HEK293 (cell line): Measurements from ENCODE around the gene SLC6A9.
A peak's percentile ranks its signal among the peaks of the same experiment; 100 is the strongest.

Experiments
- FEZF1 ChIP-seq: fragments of 450-650 bp; formaldehyde crosslinking; IDR thresholded peaks from 2 replicates; pipeline ENCODE4 v1.5.1; 2016; ENCODE audit warnings: missing biosample characterization, missing genetic modification characterization
- HOXC10 ChIP-seq: sonication (generic); formaldehyde crosslinking; IDR thresholded peaks from 2 replicates; pipeline ENCODE4 v1.8.1; 2023; ENCODE audit warnings: mild to moderate bottlenecking, missing genetic modification reagents
- OVOL3 ChIP-seq: fragments of 450-650 bp; formaldehyde crosslinking; IDR thresholded peaks from 2 replicates; pipeline ENCODE4 v1.5.1; 2016; ENCODE audit warnings: missing biosample characterization, missing genetic modification characterization
- ZFHX2 ChIP-seq: fragments of 450-650 bp; formaldehyde crosslinking; conservative IDR thresholded peaks from 2 replicates; pipeline ENCODE4 v1.5.1; 2016; ENCODE audit warnings: missing biosample characterization, missing genetic modification characterization
- ZFP69B ChIP-seq: fragments of 450-650 bp; formaldehyde crosslinking; IDR thresholded peaks from 2 replicates; pipeline ENCODE4 v1.5.1; 2016; ENCODE audit warnings: missing biosample characterization, missing genetic modification characterization
- ZNF214 ChIP-seq: fragments of 450-650 bp; formaldehyde crosslinking; IDR thresholded peaks from 2 replicates; pipeline ENCODE4 v1.5.1; 2017; ENCODE audit warnings: missing biosample characterization, mild to moderate bottlenecking, missing genetic modification characterization, borderline replicate concordance
- ZNF223 ChIP-seq: fragments of 450-650 bp; formaldehyde crosslinking; IDR thresholded peaks from 2 replicates; pipeline ENCODE4 v1.5.1; 2016; ENCODE audit warnings: missing biosample characterization, missing genetic modification characterization
- ZNF23 ChIP-seq: fragments of 450-650 bp; formaldehyde crosslinking; IDR thresholded peaks from 2 replicates; pipeline ENCODE4 v1.5.1; 2016; ENCODE audit warnings: missing biosample characterization, missing genetic modification characterization, borderline replicate concordance
- ZNF266 ChIP-seq: fragments of 450-650 bp; formaldehyde crosslinking; IDR thresholded peaks from 2 replicates; pipeline ENCODE4 v1.5.1; 2016; ENCODE audit warnings: missing biosample characterization, missing genetic modification characterization, low read depth
- ZNF302 ChIP-seq: fragments of 450-650 bp; formaldehyde crosslinking; IDR thresholded peaks from 2 replicates; pipeline ENCODE4 v1.5.1; 2016; ENCODE audit warnings: missing biosample characterization, missing genetic modification characterization, low read depth
- ZNF311 ChIP-seq: fragments of 450-650 bp; formaldehyde crosslinking; IDR thresholded peaks from 2 replicates; pipeline ENCODE4 v1.5.1; 2017; ENCODE audit warnings: missing biosample characterization, missing genetic modification characterization, borderline replicate concordance
- ZNF416 ChIP-seq: fragments of 450-650 bp; formaldehyde crosslinking; IDR thresholded peaks from 2 replicates; pipeline ENCODE4 v1.5.1; 2016; ENCODE audit warnings: missing biosample characterization, missing genetic modification characterization
- ZNF423 ChIP-seq: fragments of 450-650 bp; formaldehyde crosslinking; IDR thresholded peaks from 2 replicates; pipeline ENCODE4 v1.5.1; 2016; ENCODE audit warnings: missing biosample characterization, missing genetic modification characterization
- ZNF433 ChIP-seq: fragments of 450-650 bp; formaldehyde crosslinking; IDR thresholded peaks from 2 replicates; pipeline ENCODE4 v1.5.1; 2016; ENCODE audit warnings: missing biosample characterization, missing genetic modification characterization, low read depth
- ZNF48 ChIP-seq: fragments of 450-650 bp; formaldehyde crosslinking; IDR thresholded peaks from 2 replicates; pipeline ENCODE4 v1.5.1; 2016; ENCODE audit warnings: missing biosample characterization, missing genetic modification characterization
- ZNF501 ChIP-seq: fragments of 450-650 bp; formaldehyde crosslinking; IDR thresholded peaks from 2 replicates; pipeline ENCODE4 v1.5.1; 2016; ENCODE audit warnings: missing biosample characterization, missing genetic modification characterization
- ZNF530 ChIP-seq: fragments of 450-650 bp; formaldehyde crosslinking; IDR thresholded peaks from 2 replicates; pipeline ENCODE4 v1.5.1; 2016; ENCODE audit warnings: low read depth, missing biosample characterization, missing genetic modification characterization
- ZNF596 ChIP-seq: fragments of 450-650 bp; IDR thresholded peaks from 2 replicates; pipeline ENCODE4 v1.5.0; 2018; ENCODE audit warnings: missing biosample characterization, mild to moderate bottlenecking, missing genetic modification characterization, moderate library complexity
- ZNF600 ChIP-seq: fragments of 450-650 bp; formaldehyde crosslinking; IDR thresholded peaks from 2 replicates; pipeline ENCODE4 v1.5.1; 2016; ENCODE audit warnings: missing biosample characterization, missing genetic modification characterization
- ZNF664 ChIP-seq: fragments of 450-650 bp; formaldehyde crosslinking; IDR thresholded peaks from 2 replicates; pipeline ENCODE4 v1.5.1; 2016; ENCODE audit warnings: missing biosample characterization, missing genetic modification characterization
- ZNF677 ChIP-seq: fragments of 450-650 bp; IDR thresholded peaks from 2 replicates; pipeline ENCODE4 v1.5.0; 2018; ENCODE audit warnings: missing biosample characterization, mild to moderate bottlenecking, missing genetic modification characterization, moderate library complexity
- ZNF701 ChIP-seq: fragments of 450-650 bp; formaldehyde crosslinking; IDR thresholded peaks from 2 replicates; pipeline ENCODE4 v1.5.1; 2016; ENCODE audit warnings: missing biosample characterization, missing genetic modification characterization
- ZNF768 ChIP-seq: fragments of 450-650 bp; formaldehyde crosslinking; IDR thresholded peaks from 2 replicates; pipeline ENCODE4 v1.5.1; 2018; ENCODE audit warnings: missing biosample characterization, mild to moderate bottlenecking, missing genetic modification characterization
- ZNF830 ChIP-seq: fragments of 450-650 bp; IDR thresholded peaks from 2 replicates; pipeline ENCODE4 v1.5.0; 2018; ENCODE audit warnings: missing biosample characterization, missing genetic modification characterization, low read depth, mild to moderate bottlenecking, moderate library complexity
- ZSCAN16 ChIP-seq: fragments of 450-650 bp; formaldehyde crosslinking; IDR thresholded peaks from 2 replicates; pipeline ENCODE4 v1.5.1; 2016; ENCODE audit warnings: missing biosample characterization, missing genetic modification characterization
- ZXDB ChIP-seq: fragments of 450-650 bp; formaldehyde crosslinking; IDR thresholded peaks from 2 replicates; pipeline ENCODE4 v1.5.1; 2016; ENCODE audit warnings: missing biosample characterization, missing genetic modification characterization
- TF ChIP-seq, protein P1 (sequence below): fragments of 450-650 bp; formaldehyde crosslinking; IDR thresholded peaks from 2 replicates; pipeline ENCODE4 v1.5.1; 2016; ENCODE audit warnings: missing biosample characterization, missing genetic modification characterization
- TF ChIP-seq, protein P2 (sequence below): fragments of 450-650 bp; formaldehyde crosslinking; IDR thresholded peaks from 2 replicates; pipeline ENCODE4 v1.5.1; 2017; ENCODE audit warnings: missing biosample characterization, missing genetic modification characterization
- TF ChIP-seq, protein P3 (sequence below): fragments of 450-650 bp; formaldehyde crosslinking; IDR thresholded peaks from 2 replicates; pipeline ENCODE4 v1.5.1; 2017; ENCODE audit warnings: missing biosample characterization, missing genetic modification characterization
- TF ChIP-seq, protein P4 (sequence below): fragments of 450-650 bp; formaldehyde crosslinking; IDR thresholded peaks from 2 replicates; pipeline ENCODE4 v1.5.1; 2016; ENCODE audit warnings: missing biosample characterization, missing genetic modification characterization
- TF ChIP-seq, protein P5 (sequence below): fragments of 450-650 bp; formaldehyde crosslinking; conservative IDR thresholded peaks from 2 replicates; pipeline ENCODE4 v1.5.1; 2016; ENCODE audit warnings: low read depth, missing biosample characterization, missing genetic modification characterization

Gene SLC6A9

DNA sequence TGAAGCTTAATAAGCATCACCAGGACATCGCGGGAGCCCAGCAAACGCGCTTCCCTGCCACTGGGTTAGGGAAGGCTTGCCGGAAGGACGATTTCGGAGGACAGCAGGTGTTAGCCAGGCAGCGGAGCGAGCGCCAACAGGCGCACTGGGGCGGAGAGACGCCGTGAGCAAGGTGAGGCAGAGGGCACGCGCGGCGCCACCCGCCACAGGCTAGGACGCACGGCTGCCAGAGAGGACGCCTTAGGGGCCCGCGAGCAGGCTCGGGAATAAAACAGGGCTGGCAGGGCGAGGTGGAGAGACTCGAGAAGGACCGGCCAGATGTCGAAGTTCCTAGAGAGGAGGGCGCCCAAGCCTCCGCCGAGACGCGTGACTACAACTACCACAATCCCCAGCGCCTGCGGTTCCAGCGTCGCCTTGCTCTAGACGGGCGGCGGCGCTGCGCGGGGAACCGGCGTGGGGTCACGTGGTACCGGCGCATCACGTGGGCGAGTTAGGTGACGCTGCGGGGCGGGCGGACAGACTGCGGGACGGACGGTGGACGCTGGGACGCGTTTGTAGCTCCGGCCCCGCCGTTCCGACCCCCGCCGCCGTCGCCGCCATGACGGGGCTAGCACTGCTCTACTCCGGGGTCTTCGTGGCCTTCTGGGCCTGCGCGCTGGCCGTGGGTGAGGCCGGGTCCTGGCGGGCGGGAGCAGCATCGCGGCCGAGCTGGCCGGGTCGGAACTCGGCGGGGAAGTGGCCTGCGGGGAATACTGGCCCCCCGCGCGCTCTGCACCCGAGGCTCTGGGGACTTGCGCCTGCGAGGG is 56.6 kb downstream of the SLC6A9 start, which contains the start of gene ATP6V0B (continued):
- TF ChIP-seq ZNF423 (tag by site-specific recombination) (peak; percentile 55; the same call in 1 of the 2 replicates), ZNF501 (tag by site-specific recombination) (peak; percentile 77), ZXDB (peak; percentile 74; the same call in 1 of the 2 replicates), ZNF530 (tag by site-specific recombination) (no peak), FEZF1 (tag by site-specific recombination) (peak; percentile 75), ZNF664 (tag by site-specific recombination) (no peak), ZNF830 (tag by site-specific recombination) (no peak), ZNF768 (tag by site-specific recombination) (no peak), ZNF311 (tag by site-specific recombination) (no peak), ZFHX2 (tag by site-specific recombination) (peak; percentile 89), ZNF600 (tag by site-specific recombination) (peak; percentile 57), ZNF596 (tag by site-specific recombination) (no peak), ZNF433 (no peak), ZNF214 (no peak), ZSCAN16 (tag by site-specific recombination) (no peak), ZNF416 (tag by site-specific recombination) (no peak), ZNF266 (tag by site-specific recombination) (no peak), ZNF677 (tag by site-specific recombination) (no peak), ZNF48 (tag by site-specific recombination) (no peak), OVOL3 (no peak), ZNF23 (no peak), ZNF701 (tag by site-specific recombination) (no peak), ZNF302 (tag by site-specific recombination) (no peak), ZFP69B (no peak; the same call in 1 of the 2 replicates), HOXC10 (no peak), ZNF223 (tag by site-specific recombination) (no peak)
- TF ChIP-seq, protein P1, sequence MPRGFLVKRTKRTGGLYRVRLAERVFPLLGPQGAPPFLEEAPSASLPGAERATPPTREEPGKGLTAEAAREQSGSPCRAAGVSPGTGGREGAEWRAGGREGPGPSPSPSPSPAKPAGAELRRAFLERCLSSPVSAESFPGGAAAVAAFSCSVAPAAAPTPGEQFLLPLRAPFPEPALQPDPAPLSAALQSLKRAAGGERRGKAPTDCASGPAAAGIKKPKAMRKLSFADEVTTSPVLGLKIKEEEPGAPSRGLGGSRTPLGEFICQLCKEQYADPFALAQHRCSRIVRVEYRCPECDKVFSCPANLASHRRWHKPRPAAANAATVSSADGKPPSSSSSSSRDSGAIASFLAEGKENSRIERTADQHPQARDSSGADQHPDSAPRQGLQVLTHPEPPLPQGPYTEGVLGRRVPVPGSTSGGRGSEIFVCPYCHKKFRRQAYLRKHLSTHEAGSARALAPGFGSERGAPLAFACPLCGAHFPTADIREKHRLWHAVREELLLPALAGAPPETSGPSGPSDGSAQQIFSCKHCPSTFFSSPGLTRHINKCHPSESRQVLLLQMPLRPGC, result peak; percentile 27; the same call in 1 of the 2 replicates
- TF ChIP-seq, protein P2, sequence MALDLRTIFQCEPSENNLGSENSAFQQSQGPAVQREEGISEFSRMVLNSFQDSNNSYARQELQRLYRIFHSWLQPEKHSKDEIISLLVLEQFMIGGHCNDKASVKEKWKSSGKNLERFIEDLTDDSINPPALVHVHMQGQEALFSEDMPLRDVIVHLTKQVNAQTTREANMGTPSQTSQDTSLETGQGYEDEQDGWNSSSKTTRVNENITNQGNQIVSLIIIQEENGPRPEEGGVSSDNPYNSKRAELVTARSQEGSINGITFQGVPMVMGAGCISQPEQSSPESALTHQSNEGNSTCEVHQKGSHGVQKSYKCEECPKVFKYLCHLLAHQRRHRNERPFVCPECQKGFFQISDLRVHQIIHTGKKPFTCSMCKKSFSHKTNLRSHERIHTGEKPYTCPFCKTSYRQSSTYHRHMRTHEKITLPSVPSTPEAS, result no peak
- TF ChIP-seq, protein P3, sequence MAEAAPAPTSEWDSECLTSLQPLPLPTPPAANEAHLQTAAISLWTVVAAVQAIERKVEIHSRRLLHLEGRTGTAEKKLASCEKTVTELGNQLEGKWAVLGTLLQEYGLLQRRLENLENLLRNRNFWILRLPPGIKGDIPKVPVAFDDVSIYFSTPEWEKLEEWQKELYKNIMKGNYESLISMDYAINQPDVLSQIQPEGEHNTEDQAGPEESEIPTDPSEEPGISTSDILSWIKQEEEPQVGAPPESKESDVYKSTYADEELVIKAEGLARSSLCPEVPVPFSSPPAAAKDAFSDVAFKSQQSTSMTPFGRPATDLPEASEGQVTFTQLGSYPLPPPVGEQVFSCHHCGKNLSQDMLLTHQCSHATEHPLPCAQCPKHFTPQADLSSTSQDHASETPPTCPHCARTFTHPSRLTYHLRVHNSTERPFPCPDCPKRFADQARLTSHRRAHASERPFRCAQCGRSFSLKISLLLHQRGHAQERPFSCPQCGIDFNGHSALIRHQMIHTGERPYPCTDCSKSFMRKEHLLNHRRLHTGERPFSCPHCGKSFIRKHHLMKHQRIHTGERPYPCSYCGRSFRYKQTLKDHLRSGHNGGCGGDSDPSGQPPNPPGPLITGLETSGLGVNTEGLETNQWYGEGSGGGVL, result 0 out of 2 replicates have a peak, but pooled peaks have one; percentile 20
- TF ChIP-seq, protein P4, sequence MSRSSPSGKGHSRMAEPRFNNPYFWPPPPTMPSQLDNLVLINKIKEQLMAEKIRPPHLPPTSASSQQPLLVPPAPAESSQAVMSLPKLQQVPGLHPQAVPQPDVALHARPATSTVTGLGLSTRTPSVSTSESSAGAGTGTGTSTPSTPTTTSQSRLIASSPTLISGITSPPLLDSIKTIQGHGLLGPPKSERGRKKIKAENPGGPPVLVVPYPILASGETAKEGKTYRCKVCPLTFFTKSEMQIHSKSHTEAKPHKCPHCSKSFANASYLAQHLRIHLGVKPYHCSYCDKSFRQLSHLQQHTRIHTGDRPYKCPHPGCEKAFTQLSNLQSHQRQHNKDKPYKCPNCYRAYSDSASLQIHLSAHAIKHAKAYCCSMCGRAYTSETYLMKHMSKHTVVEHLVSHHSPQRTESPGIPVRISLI (tag by site-specific recombination), result no peak
- TF ChIP-seq, protein P5, sequence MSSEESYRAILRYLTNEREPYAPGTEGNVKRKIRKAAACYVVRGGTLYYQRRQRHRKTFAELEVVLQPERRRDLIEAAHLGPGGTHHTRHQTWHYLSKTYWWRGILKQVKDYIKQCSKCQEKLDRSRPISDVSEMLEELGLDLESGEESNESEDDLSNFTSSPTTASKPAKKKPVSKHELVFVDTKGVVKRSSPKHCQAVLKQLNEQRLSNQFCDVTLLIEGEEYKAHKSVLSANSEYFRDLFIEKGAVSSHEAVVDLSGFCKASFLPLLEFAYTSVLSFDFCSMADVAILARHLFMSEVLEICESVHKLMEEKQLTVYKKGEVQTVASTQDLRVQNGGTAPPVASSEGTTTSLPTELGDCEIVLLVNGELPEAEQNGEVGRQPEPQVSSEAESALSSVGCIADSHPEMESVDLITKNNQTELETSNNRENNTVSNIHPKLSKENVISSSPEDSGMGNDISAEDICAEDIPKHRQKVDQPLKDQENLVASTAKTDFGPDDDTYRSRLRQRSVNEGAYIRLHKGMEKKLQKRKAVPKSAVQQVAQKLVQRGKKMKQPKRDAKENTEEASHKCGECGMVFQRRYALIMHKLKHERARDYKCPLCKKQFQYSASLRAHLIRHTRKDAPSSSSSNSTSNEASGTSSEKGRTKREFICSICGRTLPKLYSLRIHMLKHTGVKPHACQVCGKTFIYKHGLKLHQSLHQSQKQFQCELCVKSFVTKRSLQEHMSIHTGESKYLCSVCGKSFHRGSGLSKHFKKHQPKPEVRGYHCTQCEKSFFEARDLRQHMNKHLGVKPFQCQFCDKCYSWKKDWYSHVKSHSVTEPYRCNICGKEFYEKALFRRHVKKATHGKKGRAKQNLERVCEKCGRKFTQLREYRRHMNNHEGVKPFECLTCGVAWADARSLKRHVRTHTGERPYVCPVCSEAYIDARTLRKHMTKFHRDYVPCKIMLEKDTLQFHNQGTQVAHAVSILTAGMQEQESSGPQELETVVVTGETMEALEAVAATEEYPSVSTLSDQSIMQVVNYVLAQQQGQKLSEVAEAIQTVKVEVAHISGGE (tag by site-specific recombination), result peak; percentile 91
